HUES64 (cell line): ENCODE data around the gene NOX3.
"Not testable (repeated sequence)": the region's sequence is repeated elsewhere in the genome, so short reads cannot be mapped to it uniquely, and the experiment has no call there.

Experiments used
- H3K27ac ChIP-seq: 2 replicates; pipeline ENCODE4 v1.7.0; 2013; ENCODE audit warnings: low read depth, low read length, inconsistent platforms
- H3K27me3 ChIP-seq: 2 replicates; pipeline ENCODE4 v1.6.1; 2013; ENCODE audit warnings: mild to moderate bottlenecking, low read length; ENCODE audit not compliant: insufficient read depth
- H3K36me3 ChIP-seq: 2 replicates; pipeline ENCODE4 v1.6.1; 2013; ENCODE audit warnings: mild to moderate bottlenecking, low read length; ENCODE audit not compliant: insufficient read depth
- H3K4me1 ChIP-seq: 2 replicates; pipeline ENCODE4 v1.6.1; 2013; ENCODE audit warnings: mild to moderate bottlenecking, low read length, moderate library complexity; ENCODE audit not compliant: insufficient read depth
- H3K4me3 ChIP-seq: 2 replicates; pipeline ENCODE4 v1.5.1; 2013; ENCODE audit warnings: mild to moderate bottlenecking, low read length, moderate library complexity
- H3K9ac ChIP-seq: 2 replicates; pipeline ENCODE4 v1.6.1; 2013; ENCODE audit warnings: mild to moderate bottlenecking, low read depth, low read length
- H3K9me3 ChIP-seq: 2 replicates; pipeline ENCODE4 v1.6.1; 2013; ENCODE audit warnings: low read depth, low read length; ENCODE audit not compliant: insufficient read depth
- WGBS: fragments of 150-250, 120-280 bp; methylation state at CpG from one replicate; pipeline ENCODE4 v1.1.7; 2013; ENCODE audit warnings: missing lambda C conversion rate; 5-methylcytosine and 5-hydroxymethylcytosine counted together

The NOX3 gene

GRCh38 chr6:155466539-155466938 is 10.9 kb upstream of the NOX3 start:
- 94% methylated on average over 3 of the region's 3 CpGs for WGBS
- H3K4me1 ChIP-seq: peaks cover 10% of the 10 kb centered on the region
- no peak overlapping the region for H3K9ac ChIP-seq
- no peak overlapping the region for H3K27ac ChIP-seq
- H3K4me3 ChIP-seq: no peak overlapping the region
- H3K36me3 ChIP-seq: no peaks in the 10 kb centered on the region
- H3K9me3 ChIP-seq: peaks cover 19% of the 10 kb centered on the region
- no peaks in the 10 kb centered on the region for H3K27me3 ChIP-seq

GRCh38 chr6:155461556-155461955 is 5.9 kb upstream of the NOX3 start:
- Histone ChIP-seq H3K9me3 (peaks cover 7% of the 10 kb centered on the region; the same call in 1 of the 2 replicates), H3K27ac (no peak overlapping the region)

GRCh38 chr6:155454471-155454870 is 1.2 kb downstream of the NOX3 start:
- H3K27me3 ChIP-seq: no peaks in the 10 kb centered on the region
- H3K36me3 ChIP-seq: no peaks in the 10 kb centered on the region
- H3K4me3 ChIP-seq: no peak overlapping the region
- H3K9ac ChIP-seq: no peak overlapping the region
- no peaks in the 10 kb centered on the region for H3K9me3 ChIP-seq
- H3K4me1 ChIP-seq: peaks cover 30% of the 10 kb centered on the region
- WGBS: 94% methylated on average over 4 of the region's 4 CpGs
- H3K27ac ChIP-seq: no peak overlapping the region

More at GRCh38 chr6:155461556-155461955, 5.9 kb upstream of the NOX3 start:
- Histone ChIP-seq H3K4me1 (peaks cover 26% of the 10 kb centered on the region), H3K27me3 (no peaks in the 10 kb centered on the region), H3K9ac (no peak overlapping the region), H3K36me3 (no peaks in the 10 kb centered on the region), H3K4me3 (no peak overlapping the region)
- WGBS: 80% methylated on average over 6 of the region's 6 CpGs

- no peaks in the 10 kb centered on the region for H3K27me3 ChIP-seq
- no peaks in the 10 kb centered on the region for H3K36me3 ChIP-seq
- peaks cover 34% of the 10 kb centered on the region for H3K4me1 ChIP-seq
- H3K27ac ChIP-seq: no peak overlapping the region
- H3K9me3 ChIP-seq: no peaks in the 10 kb centered on the region
- no peak overlapping the region for H3K9ac ChIP-seq
- H3K4me3 ChIP-seq: no peak overlapping the region
- WGBS: 85% methylated on average over 1 of the region's 1 CpG
Observed at GRCh38 chr6:155454008-155454407, 1.6 kb downstream of the NOX3 start.

GRCh38 chr6:155452576-155452975 is 3.1 kb downstream of the NOX3 start:
- Histone ChIP-seq H3K36me3 (no peaks in the 10 kb centered on the region), H3K9me3 (no peaks in the 10 kb centered on the region), H3K27ac (no peak overlapping the region), H3K27me3 (no peaks in the 10 kb centered on the region), H3K4me1 (peaks cover 40% of the 10 kb centered on the region), H3K4me3 (no peak overlapping the region), H3K9ac (no peak overlapping the region)
- WGBS: 99% methylated on average over 3 of the region's 3 CpGs

GRCh38 chr6:155451530-155451929 is 4.1 kb downstream of the NOX3 start:
- not testable (repeated sequence) for H3K27ac ChIP-seq, H3K9ac ChIP-seq, H3K9me3 ChIP-seq, H3K36me3 ChIP-seq, H3K27me3 ChIP-seq, H3K4me3 ChIP-seq
- WGBS: 90% methylated on average over 6 of the region's 7 CpGs
- peaks cover 33% of the 10 kb centered on the region for H3K4me1 ChIP-seq

GRCh38 chr6:155450240-155450581 is 5.4 kb downstream of the NOX3 start:
- Histone ChIP-seq H3K27me3 (no peaks in the 10 kb centered on the region), H3K4me3 (no peak overlapping the region), H3K27ac (no peak overlapping the region), H3K9ac (no peak overlapping the region), H3K36me3 (no peaks in the 10 kb centered on the region), H3K4me1 (peaks cover 23% of the 10 kb centered on the region), H3K9me3 (no peaks in the 10 kb centered on the region)
- WGBS: 97% methylated on average over 2 of the region's 2 CpGs

GRCh38 chr6:155449450-155450239 is 6.0 kb downstream of the NOX3 start:
- Histone ChIP-seq H3K4me3 (no peak overlapping the region), H3K9ac (no peak overlapping the region), H3K4me1 (peaks cover 18% of the 10 kb centered on the region), H3K36me3 (no peaks in the 10 kb centered on the region), H3K9me3 (no peaks in the 10 kb centered on the region), H3K27me3 (no peaks in the 10 kb centered on the region), H3K27ac (no peak overlapping the region)
- WGBS: 81% methylated on average over 14 of the region's 14 CpGs

GRCh38 chr6:155448668-155449449 is 6.8 kb downstream of the NOX3 start:
- peaks cover 24% of the 10 kb centered on the region for H3K4me1 ChIP-seq
- WGBS: 51% methylated on average over 5 of the region's 5 CpGs

GRCh38 chr6:155447949-155448348 is 7.7 kb downstream of the NOX3 start:
- peaks cover 24% of the 10 kb centered on the region for H3K4me1 ChIP-seq
- no peak overlapping the region for H3K27ac ChIP-seq
- no peak overlapping the region for H3K9ac ChIP-seq
- no peaks in the 10 kb centered on the region for H3K36me3 ChIP-seq
- H3K4me3 ChIP-seq: no peak overlapping the region
- H3K9me3 ChIP-seq: no peaks in the 10 kb centered on the region
- H3K27me3 ChIP-seq: no peaks in the 10 kb centered on the region

More at GRCh38 chr6:155448668-155449449, 6.8 kb downstream of the NOX3 start:
- no peak overlapping the region for H3K9ac ChIP-seq
- no peak overlapping the region; the same call in 1 of the 2 replicates for H3K27ac ChIP-seq
- H3K4me3 ChIP-seq: no peak overlapping the region
- no peaks in the 10 kb centered on the region for H3K27me3 ChIP-seq
- no peaks in the 10 kb centered on the region for H3K9me3 ChIP-seq
- H3K36me3 ChIP-seq: no peaks in the 10 kb centered on the region
